HCT116 (cell line): ENCODE measurements around the gene SLC22A5. TPM values are rescaled to one million over a fixed set of nuclear protein-coding genes. Genes with fewer than 3 reads are reported as not detected.

Source experiments
- ATAC-seq: fragments of 200-7000 bp; cut with Tn5 transposase; 2 replicates; pipeline ENCODE4 v1.9.1; 2020; ENCODE audit warnings: mild to moderate bottlenecking, moderate library complexity
- BruUV-seq: library from RNA; stranded (reverse); fragments of 400-500 nt; replicated peaks from 2 replicates; lab custom pipeline; 2021; lab: Mats Ljungman, UMichigan
- CTCF ChIA-PET: fragments of 300-600 bp; sonication (Branson Sonifier 250); formaldehyde crosslinking; loops from one replicate; lab custom pipeline; 2021; ENCODE audit warnings: antibody characterized with exemption; lab: Charles Lee
- POLR2A ChIA-PET: fragments of 300-600, 350-600 bp; sonication (Branson Sonifier 250); formaldehyde crosslinking; loops from one replicate; lab custom pipeline; 2021; ENCODE audit warnings: antibody characterized with exemption; lab: Charles Lee
- RAD21 ChIA-PET, 2 experiments: fragments of 300-600 bp; sonication (Branson Sonifier 250); formaldehyde crosslinking; loops; one replicate each; lab custom pipeline; 2023; ENCODE audit warnings: low total read pairs in 2 of 2; ENCODE audit not compliant: uncharacterized antibody in 2 of 2, unreplicated experiment in 2 of 2, low non-redundant PET in 1 of 2; lab: Charles Lee
- DNase-seq: peaks from one replicate; pipeline ENCODE4 v3.0.0-alpha.2; 2010; ENCODE audit warnings: low read depth, low spot score
- H2AFZ ChIP-seq: fragments of 200-600 bp; shearing (Covaris generic), sonication (generic); 2 replicates; pipeline ENCODE4 v1.6.1; 2017; ENCODE audit warnings: low read depth, mixed run types, mixed read lengths, antibody characterized with exemption, low read length; ENCODE audit not compliant: poor library complexity, severe bottlenecking
- H3K27ac ChIP-seq: 2 replicates; pipeline ENCODE4 v1.5.1; 2012; ENCODE audit warnings: low read depth, low read length
- H3K27me3 ChIP-seq: fragments of 200-600 bp; sonication (generic); 2 replicates; pipeline ENCODE4 v1.6.1; 2016; ENCODE audit warnings: mixed run types, low read length, mixed read lengths; ENCODE audit not compliant: insufficient read depth
- H3K36me3 ChIP-seq, 2 experiments: fragments of 200-500 bp in 1 of 2; fragments of 200-600 bp in 1 of 2; sonication (Bioruptor generic) in 1 of 2; sonication (generic) in 1 of 2; 2 replicates each; pipeline versions ENCODE4 v1.5.1 to v1.6.1; 2014 to 2016; ENCODE audit warnings: low read length in 2 of 2, inconsistent platforms in 1 of 2, mixed read lengths in 1 of 2, mixed run types in 1 of 2; ENCODE audit not compliant: insufficient read depth in 2 of 2, control insufficient read depth in 1 of 2
- H3K4me1 ChIP-seq, 2 experiments: fragments of 200-600 bp in 1 of 2; sonication (generic) in 1 of 2; 2 replicates each; pipeline versions ENCODE4 v1.5.1 to v1.6.1; 2012 to 2017; ENCODE audit warnings: low read length in 2 of 2, inconsistent platforms in 1 of 2, mild to moderate bottlenecking in 1 of 2, mixed read lengths in 1 of 2, mixed run types in 1 of 2, moderate library complexity in 1 of 2; ENCODE audit not compliant: insufficient read depth in 2 of 2, control insufficient read depth in 1 of 2
- H3K4me2 ChIP-seq: fragments of 200-600 bp; sonication (generic); 2 replicates; pipeline ENCODE4 v1.6.1; 2017; ENCODE audit warnings: mixed run types, low read length, mixed read lengths
- H3K4me3 ChIP-seq, 2 experiments: fragments of 200-600 bp in 1 of 2; sonication (generic) in 1 of 2; replicated peaks in 1 of 2; 2 replicates each; pipeline ENCODE4 v1.5.1; 2011 to 2016; ENCODE audit warnings: low read length in 2 of 2, control low read depth in 1 of 2, low read depth in 1 of 2, mild to moderate bottlenecking in 1 of 2, mixed read lengths in 1 of 2, mixed run types in 1 of 2
- H3K79me2 ChIP-seq: fragments of 200-600 bp; sonication (generic); 2 replicates; pipeline ENCODE4 v1.6.1; 2017; ENCODE audit warnings: mild to moderate bottlenecking, mixed run types, low read length, moderate library complexity, mixed read lengths; ENCODE audit not compliant: insufficient read depth
- H3K9ac ChIP-seq: fragments of 200-600 bp; sonication (generic); 2 replicates; pipeline ENCODE4 v1.6.1; 2016; ENCODE audit warnings: low read length, mixed read lengths
- H3K9me2 ChIP-seq: fragments of 200-600 bp; sonication (generic), shearing (Covaris generic); 2 replicates; pipeline ENCODE4 v1.6.1; 2017; ENCODE audit warnings: mixed run types, mild to moderate bottlenecking, moderate library complexity; ENCODE audit not compliant: insufficient read depth
- H3K9me3 ChIP-seq, 2 experiments: fragments of 200-500 bp in 1 of 2; fragments of 200-600 bp in 1 of 2; sonication (Bioruptor generic) in 1 of 2; sonication (generic) in 1 of 2; 2 replicates each; pipeline ENCODE4 v1.6.1; 2014 to 2017; ENCODE audit warnings: low read length in 2 of 2, mixed read lengths in 2 of 2, inconsistent platforms in 1 of 2, low read depth in 1 of 2, mild to moderate bottlenecking in 1 of 2, mixed run types in 1 of 2, moderate library complexity in 1 of 2; ENCODE audit not compliant: control insufficient read depth in 1 of 2, insufficient read depth in 1 of 2
- H4K20me1 ChIP-seq: fragments of 200-600 bp; sonication (generic), shearing (Covaris generic); 2 replicates; pipeline ENCODE4 v1.6.1; 2017; ENCODE audit warnings: mixed run types, mild to moderate bottlenecking, moderate library complexity; ENCODE audit not compliant: insufficient read depth
- ATF3 ChIP-seq: IDR thresholded peaks from 2 replicates; pipeline ENCODE4 v1.6.1; 2012
- CEBPB ChIP-seq: IDR thresholded peaks from 2 replicates; pipeline ENCODE4 v1.6.1; 2012; ENCODE audit warnings: low read depth
- CTCF ChIP-seq, 3 experiments: fragments of 200-600 bp in 1 of 3; sonication (generic) in 1 of 3; IDR thresholded peaks in 2 of 3; conservative IDR thresholded peaks in 1 of 3; 2 replicates each; pipeline ENCODE4 v1.5.1; 2012 to 2017; ENCODE audit warnings: low read depth in 2 of 3, low read length in 2 of 3, antibody characterized with exemption in 1 of 3, borderline replicate concordance in 1 of 3, control low read depth in 1 of 3, mild to moderate bottlenecking in 1 of 3, mixed read lengths in 1 of 3, mixed run types in 1 of 3, moderate library complexity in 1 of 3; ENCODE audit not compliant: insufficient read depth in 1 of 3
- EGR1 ChIP-seq: IDR thresholded peaks from 2 replicates; pipeline ENCODE4 v1.6.1; 2012; ENCODE audit warnings: low read depth
- ELF1 ChIP-seq: IDR thresholded peaks from 2 replicates; pipeline ENCODE4 v1.6.1; 2012; ENCODE audit warnings: low read depth, borderline replicate concordance
- EZH2 ChIP-seq: fragments of 200-600 bp; sonication (generic); IDR thresholded peaks from 2 replicates; pipeline ENCODE4 v1.6.1; 2017; ENCODE audit warnings: antibody characterized with exemption, mixed run types
- EZH2phosphoT487 ChIP-seq: fragments of 200-600 bp; IDR thresholded peaks from 2 replicates; pipeline ENCODE4 v1.6.1; 2018; ENCODE audit warnings: antibody characterized with exemption, borderline replicate concordance
- JUND ChIP-seq: IDR thresholded peaks from 2 replicates; pipeline ENCODE4 v1.6.1; 2012
- POLR2A ChIP-seq: IDR thresholded peaks from 2 replicates; pipeline ENCODE4 v1.7.0; 2011; ENCODE audit warnings: borderline replicate concordance; ENCODE audit not compliant: insufficient read depth, insufficient read length; ENCODE audit errors: extremely low read depth
- POLR2AphosphoS5 ChIP-seq: IDR thresholded peaks from 2 replicates; pipeline ENCODE4 v1.6.1; 2011; ENCODE audit warnings: mild to moderate bottlenecking, low read depth, low read length, moderate library complexity
- RAD21 ChIP-seq: IDR thresholded peaks from 2 replicates; pipeline ENCODE4 v1.6.1; 2012; ENCODE audit warnings: low read depth, mild to moderate bottlenecking
- REST ChIP-seq: IDR thresholded peaks from 2 replicates; pipeline ENCODE4 v1.6.1; 2012; ENCODE audit warnings: low read depth
- SIN3A ChIP-seq: IDR thresholded peaks from 2 replicates; pipeline ENCODE4 v1.6.1; 2012; ENCODE audit warnings: low read depth
- SP1 ChIP-seq: IDR thresholded peaks from 2 replicates; pipeline ENCODE4 v1.6.1; 2012; ENCODE audit warnings: low read depth
- SRF ChIP-seq: IDR thresholded peaks from 2 replicates; pipeline ENCODE4 v1.6.1; 2012; ENCODE audit warnings: low read depth
- TCF7L2 ChIP-seq: IDR thresholded peaks from 2 replicates; pipeline ENCODE4 v1.7.0; 2011; ENCODE audit warnings: borderline replicate concordance, inconsistent platforms; ENCODE audit not compliant: insufficient read depth, insufficient read length; ENCODE audit errors: extremely low read depth
- ZBTB33 ChIP-seq: IDR thresholded peaks from 2 replicates; pipeline ENCODE4 v1.6.1; 2011; ENCODE audit warnings: mild to moderate bottlenecking, low read length, moderate library complexity; ENCODE audit not compliant: insufficient replicate concordance; ENCODE audit errors: extremely low read depth
- ZNF274 ChIP-seq: fragments of 200-500 bp; sonication (Bioruptor generic); IDR thresholded peaks from 2 replicates; pipeline ENCODE4 v1.6.1; 2014; ENCODE audit warnings: mild to moderate bottlenecking, low read depth, low read length, inconsistent platforms
- intact Hi-C: fragments of 100-400 bp; cut with micrococcal nuclease; formaldehyde crosslinking; loops from 2 replicates; pipeline ENCODE4 v1.10.0; 2022
- total RNA-seq: library from RNA; stranded (reverse); gene quantifications from one replicate; pipeline ENCODE4 v1.2.1, GENCODE V29; 2021; ENCODE audit not compliant: unreplicated experiment

The SLC22A5 gene
- total RNA-seq, 1 experiment from 2014 or later = 9.9 TPM

GRCh38 chr5:132439521-132440089 is 70.1 kb downstream of the SLC22A5 start:
- POLR2A ChIA-PET = no interaction called here
- Histone ChIP-seq H3K27me3 (no peaks in the 10 kb centered on the region), H3K9me2 (no peaks in the 10 kb centered on the region), H2AFZ (no peak overlapping the region), H3K4me2 (no peak overlapping the region), H4K20me1 (no peaks in the 10 kb centered on the region)
- intact Hi-C loops = no loop called here
- BruUV-seq = no TSS peak
- no peak for TF ChIP-seq SP1
- no peak for TF ChIP-seq EZH2phosphoT487
- TF ChIP-seq SRF = no peak
- no peak for TF ChIP-seq TCF7L2
- no peak for TF ChIP-seq RAD21
- no peak for TF ChIP-seq REST
- no peak for TF ChIP-seq ATF3
- TF ChIP-seq EGR1 = no peak
- no peak for TF ChIP-seq ELF1
- no peak for TF ChIP-seq POLR2AphosphoS5
- no peak for TF ChIP-seq CTCF (IDR thresholded peaks at IDR 0.05 in 2 of 3, conservative IDR thresholded peaks at IDR 0.05 in 1 of 3; ENCODE audit: borderline replicate concordance in 1 of 3, insufficient read depth in 1 of 3, low read depth in 2 of 3, low read length in 2 of 3)
- no peak for TF ChIP-seq POLR2A
- no peak for TF ChIP-seq ZBTB33
- TF ChIP-seq SIN3A = no peak
- TF ChIP-seq CEBPB = no peak
- TF ChIP-seq JUND = no peak
- no peak for TF ChIP-seq ZNF274
- no peak for TF ChIP-seq EZH2
- TF ChIP-seq, all 23 proteins: peak for 0
- ChIA-PET CTCF (interaction anchor here (0.7 kb wide), 1 partner anchor 13 kb away, joined by 3 read pairs; no protein-coding TSS in a partner anchor), RAD21 (no interaction called here)
- H3K9ac ChIP-seq = no peak overlapping the region
- no peak for DNase-seq
- no peaks in the 10 kb centered on the region for H3K9me3 ChIP-seq
- H3K79me2 ChIP-seq = no peaks in the 10 kb centered on the region
- no peak overlapping the region for H3K27ac ChIP-seq
- no peak for ATAC-seq
- no peaks in the 10 kb centered on the region for H3K36me3 ChIP-seq
- peaks cover 4 to 20% of the 10 kb centered on the region in 2 experiments; a peak in 2 of 4 replicates for H3K4me1 ChIP-seq
- no peak overlapping the region for H3K4me3 ChIP-seq
